Activated CD8-positive, alpha-beta memory T cell treated with anti-CD3 and anti-CD28 coated beads, Interleukin-2, amount 50 U/mL, for 24 hours (primary cell): ENCODE results near the gene RBFOX1.
"Not testable (repeated sequence)": the region's sequence is repeated elsewhere in the genome, so short reads cannot be mapped to it uniquely, and the experiment has no call there.

Experiments
- DNase-seq: peaks from one replicate; pipeline ENCODE4 v3.0.0-alpha.2; 2020; ENCODE audit errors: extremely low read depth

RBFOX1 gene

DNA sequence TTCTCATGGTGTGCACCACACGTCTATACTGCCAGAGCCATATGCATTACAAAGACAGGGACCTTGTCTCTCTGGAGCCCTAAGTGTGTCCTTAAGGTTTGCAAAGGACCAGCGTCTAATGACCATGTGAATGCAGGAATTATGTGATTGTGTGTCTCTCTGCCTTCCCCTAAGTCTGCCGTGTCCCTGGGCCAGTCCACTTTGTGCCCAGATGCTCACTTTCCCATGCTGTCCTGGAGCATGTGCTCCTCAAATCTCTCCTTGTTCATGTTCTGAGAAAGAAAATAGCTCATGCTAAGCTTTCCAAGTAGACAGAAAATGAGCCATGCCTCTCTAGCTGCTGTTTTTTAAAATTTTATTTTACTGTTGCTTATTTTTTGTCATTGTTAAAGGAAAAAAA is 125.5 kb downstream of the RBFOX1 start:
- no peak for DNase-seq

DNA sequence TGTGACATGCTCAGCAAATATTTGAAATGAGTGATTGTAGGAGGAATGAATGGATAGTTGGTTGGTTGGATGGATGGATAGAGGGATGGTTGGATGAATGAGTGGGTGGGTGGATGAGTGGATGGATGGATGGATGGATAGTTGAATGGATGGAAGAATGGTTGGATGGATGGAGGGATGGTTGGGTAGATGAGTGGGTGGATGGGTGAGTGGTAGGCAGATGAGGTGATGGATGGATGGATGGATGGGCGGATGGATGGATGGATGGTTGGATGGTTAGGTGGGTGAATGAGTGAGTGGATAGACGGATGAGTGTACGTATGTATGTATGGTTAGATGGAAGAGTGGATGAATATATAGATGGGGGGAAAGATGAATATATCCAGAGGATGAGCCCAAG is 137.7 kb downstream of the RBFOX1 start:
- DNase-seq: no peak

DNA sequence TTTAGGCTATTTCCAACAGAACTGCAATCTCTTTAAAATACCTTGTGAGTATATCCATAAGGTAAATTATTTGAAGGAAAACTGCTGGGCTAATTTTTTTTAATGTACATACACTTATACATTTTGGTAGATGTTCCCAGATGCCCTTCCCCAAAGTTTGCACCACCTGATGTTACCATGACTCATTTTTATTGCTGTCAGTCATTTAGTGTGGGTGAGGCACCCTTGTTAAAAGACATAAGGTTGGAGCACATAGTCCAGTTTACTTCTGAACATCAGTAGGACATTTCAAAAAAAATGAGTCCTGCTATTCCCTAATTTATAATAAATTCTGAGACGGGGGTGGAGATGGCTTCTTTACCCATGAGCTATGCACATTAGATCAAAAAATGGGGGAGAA is 138.6 kb downstream of the RBFOX1 start:
- no peak for DNase-seq

DNA sequence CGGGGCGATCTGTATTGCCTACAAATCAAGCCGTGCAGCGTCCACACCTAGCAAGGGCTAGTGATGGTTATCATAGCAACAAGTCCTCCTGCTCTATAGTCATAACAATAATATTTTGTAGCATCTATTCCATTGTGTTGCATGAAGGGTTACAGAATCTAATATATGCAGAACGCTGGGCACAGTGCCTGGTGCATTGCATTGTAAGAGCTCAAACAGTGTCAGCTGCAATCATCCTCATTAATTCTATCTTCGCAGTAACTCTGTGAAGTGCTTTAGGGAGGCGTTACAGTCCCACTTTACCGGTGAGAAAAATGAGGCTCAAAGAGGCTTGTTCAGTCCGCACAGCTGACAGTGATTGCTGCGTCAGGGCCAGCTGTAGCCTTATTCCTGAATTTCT is 149.4 kb downstream of the RBFOX1 start:
- DNase-seq: no peak

DNA sequence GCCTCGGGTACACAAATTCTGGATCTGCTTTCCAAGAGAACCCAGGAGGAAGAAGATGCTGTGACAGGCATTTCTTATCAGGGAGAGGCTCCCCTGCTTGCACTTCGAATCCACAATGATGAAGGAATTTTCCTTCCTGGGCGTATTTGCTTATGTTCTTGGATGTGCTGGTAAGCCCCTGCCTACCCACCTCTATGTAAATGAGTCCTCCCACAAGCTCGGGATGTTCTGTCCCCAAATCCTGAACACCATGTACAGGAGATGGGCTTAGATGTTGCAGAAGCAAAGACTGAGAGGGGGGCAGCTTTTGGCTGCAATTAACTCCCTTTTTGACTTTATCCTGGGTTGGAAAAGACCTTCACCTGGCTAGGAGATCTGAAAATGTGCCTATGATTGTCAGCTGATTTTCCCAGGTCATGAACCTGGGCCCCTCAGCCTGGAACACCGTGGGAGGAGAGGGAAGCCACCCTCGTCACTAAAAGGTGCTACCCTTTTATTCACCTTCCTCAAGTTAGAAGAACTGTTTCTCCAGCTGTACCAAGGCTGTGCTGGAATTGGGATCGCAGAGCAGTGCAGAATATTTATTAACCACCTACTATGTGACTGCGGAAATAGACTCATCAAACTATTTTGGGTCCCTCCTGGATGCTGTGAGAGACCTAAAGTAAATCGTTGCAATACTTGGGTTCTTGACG is 150.1 kb downstream of the RBFOX1 start:
- DNase-seq: no peak

DNA sequence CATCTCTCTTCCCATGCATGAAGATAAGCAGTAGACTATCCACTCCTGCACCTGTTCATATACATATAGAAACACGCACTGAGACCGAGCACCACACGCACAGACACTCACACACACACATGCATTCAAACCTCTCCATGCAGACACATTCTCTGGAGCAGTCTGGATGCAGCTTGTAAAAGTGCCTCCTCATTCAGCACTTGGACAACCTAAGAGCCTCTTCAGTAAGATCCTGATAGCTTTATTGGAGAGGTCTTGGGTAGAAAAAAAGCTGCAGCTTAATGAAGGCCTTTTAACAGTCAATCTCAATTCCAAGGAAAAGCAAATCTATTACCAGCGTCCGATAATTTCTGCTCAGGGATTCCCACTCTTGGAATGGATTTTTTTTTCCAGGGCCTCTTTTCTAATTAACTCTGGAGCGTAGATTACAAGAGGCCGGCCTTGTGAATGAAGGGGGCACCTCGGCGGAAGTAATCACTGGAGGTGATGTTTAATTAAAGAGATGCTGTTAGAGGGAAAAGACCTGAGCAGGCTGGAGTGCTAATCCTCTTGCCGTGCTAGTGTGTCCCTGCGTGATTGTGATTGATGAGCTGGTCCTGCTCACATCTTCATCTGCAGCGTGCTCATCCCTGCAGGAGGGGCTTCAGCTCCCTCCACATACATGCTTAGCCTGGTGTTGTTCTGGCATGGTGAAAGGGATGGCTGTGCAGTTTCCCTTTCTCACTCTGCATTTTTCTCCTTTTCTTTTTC is 155.1 kb downstream of the RBFOX1 start:
- DNase-seq: no peak

DNA sequence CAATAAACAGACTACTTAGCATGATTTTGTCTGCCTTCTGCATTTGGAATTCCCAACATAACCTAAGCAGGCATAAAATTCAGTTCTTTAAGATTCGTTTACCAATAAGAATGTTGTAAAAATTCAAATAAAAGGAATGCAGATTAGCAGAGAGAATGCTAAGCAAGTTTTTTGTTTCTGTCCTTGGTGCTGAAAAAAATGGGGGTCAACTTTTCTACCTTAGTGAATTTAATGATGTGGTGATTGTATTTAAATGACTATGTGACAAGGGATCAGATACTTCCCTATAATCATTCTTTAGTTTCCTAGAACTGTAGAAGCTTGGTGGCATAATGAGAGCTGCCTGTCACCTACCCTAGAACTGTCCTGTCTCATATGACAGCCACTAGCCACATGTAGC is 159.5 kb downstream of the RBFOX1 start:
- no peak for DNase-seq

DNA sequence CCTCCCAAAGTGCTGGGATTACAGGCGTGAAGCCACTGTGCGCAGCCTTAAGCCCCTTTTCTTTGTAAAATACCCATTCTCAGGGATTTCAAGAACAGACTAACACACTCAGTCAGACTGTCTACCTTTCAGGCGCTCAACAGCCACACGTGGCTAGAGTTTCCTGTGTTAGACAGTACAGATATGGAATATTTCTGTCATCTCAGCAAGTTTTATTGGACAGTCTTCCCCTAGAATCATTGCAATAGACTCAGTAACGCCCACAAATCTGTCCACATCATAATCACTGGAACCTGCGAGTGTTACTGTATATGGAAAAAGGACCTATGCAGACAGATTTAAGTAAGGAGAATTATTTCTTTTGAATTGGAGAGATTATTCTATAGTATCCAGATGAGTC is 160.5 kb downstream of the RBFOX1 start:
- no peak for DNase-seq

DNA sequence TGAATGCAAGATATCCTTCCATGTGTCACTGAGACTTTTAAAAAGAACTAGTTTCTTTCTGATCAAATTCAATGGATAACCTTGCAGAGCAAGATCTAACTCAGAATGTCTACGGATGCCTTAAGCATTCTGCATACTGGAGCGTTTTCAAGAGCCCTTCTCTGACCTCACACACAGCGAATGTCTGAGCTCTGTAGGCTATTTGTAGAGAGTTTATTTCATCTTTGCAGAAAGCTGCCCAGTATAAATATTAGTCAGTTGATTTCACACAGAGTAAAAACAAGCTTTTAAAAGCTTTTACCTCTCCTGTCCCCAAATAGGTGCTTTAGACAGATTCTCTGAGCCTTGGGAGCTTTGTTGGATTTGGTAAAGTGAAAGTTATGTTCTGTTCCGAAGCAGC is 165.0 kb downstream of the RBFOX1 start:
- DNase-seq: no peak

DNA sequence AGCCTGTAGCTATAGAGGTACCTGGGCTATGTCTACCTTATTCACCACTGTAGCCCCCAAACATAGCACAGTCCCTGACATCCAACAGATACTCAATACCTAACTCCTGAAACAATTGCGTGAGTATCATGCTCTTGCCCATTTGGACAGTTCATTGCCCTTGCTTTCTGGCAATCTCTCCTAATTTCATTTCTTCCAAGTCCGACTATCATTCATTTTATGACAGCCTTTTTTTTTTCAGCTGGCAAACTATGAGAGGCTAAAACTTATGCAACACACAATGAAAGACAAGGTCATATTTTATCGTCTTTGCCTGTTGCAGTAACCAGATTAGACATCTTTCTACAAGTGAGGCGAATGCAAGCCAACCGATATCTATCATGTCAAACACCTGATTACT is 169.2 kb downstream of the RBFOX1 start:
- DNase-seq: no peak

DNA sequence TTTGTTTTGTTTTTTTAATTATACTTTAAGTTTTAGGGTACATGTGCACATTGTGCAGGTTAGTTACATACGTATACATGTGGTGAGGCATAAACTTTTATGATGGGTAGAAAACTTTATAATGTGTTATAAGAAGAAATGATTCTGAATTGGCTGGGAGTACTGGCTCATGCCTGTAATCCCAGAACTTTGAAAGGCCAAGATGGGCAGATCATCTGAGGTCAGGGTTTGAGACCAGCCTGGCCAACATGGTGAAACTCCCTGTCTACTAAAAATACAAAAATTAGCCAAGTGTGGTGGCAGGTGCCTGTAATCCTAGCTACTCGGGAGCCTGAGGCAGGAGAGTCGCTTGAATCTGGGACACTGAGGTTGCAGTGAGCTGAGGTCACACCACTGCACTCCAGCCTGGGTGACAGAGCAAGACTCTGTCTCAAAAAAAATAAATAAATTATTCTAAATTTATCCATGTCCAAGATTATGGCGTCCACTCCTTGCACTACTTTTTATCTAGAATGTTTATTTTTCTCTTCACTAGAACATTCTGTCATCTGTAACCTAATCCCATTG is 170.0 kb downstream of the RBFOX1 start:
- DNase-seq: not testable (repeated sequence)

DNA sequence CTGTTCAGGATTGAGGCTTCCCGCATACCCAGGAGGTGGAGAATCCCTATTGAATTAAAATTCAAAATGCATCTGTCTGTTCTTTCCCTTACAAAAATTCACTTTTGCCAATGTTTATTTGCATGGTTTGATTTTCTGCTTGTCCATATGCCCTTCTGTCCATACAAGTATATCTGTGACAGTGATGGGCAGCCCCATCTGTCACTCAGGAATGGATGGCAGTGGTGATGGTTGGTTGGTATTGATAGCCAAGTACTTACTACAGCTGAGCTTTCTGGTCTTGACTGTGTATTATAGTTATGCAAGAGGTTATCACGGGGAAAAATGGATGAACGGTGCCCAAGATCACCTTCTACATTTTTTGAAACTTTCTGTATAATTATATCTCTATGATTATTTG is 171.0 kb downstream of the RBFOX1 start:
- no peak for DNase-seq

DNA sequence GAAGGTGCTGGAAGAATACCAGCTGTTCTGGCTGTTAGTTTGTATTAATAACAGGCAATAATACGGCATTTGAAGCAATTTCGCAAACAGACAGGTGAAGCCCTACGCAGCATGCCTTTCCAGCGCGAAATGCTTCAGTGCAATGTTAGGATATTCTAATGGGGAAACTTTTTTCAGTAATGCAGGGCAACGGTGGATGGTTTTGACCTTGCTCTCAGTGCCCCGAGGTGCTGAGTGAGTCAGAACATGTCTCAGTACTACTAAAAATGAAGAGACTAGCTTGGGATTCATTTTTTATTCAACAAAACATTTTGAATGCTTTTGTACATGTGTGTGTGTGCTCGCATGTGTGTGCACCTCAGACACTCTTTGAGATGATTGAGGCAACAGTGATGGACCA is 172.2 kb downstream of the RBFOX1 start:
- no peak for DNase-seq

DNA sequence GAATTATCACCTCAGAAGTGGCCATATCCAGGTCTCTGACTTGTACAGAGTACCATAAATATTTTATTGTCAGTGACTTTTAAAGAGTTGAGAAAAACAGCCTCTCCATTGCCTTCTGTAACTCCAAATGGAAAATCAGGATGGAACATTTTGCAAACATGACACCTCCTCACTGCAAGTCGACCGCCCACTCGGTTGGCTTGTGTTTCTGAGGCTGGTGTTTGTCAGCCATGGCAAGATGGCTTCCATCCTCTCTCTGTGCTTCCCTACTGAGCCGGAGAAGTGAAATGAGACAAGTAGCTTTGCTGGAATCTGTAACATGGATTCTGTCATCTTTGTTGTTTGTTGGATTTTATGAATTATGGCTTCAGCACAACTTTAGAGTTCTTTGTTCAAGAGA is 172.8 kb downstream of the RBFOX1 start:
- DNase-seq: no peak

DNA sequence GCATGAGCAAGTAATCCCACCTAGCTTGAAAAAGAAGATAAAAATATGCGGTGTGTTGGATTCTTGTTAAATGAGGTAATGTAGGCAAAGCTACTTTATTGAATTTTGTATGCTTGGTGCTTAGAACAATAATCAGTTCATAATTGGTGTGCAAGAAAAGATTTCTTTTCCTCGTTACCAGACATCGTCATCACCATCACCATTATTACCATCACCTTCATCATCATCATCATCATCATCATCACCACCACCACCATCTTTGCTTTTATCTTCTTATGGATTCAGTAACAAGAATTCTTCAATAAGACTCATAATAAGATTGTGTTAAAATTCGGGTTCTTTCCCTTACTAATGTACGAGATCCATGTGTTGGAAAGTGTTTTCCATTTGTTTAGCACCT is 173.7 kb downstream of the RBFOX1 start:
- DNase-seq: no peak

DNA sequence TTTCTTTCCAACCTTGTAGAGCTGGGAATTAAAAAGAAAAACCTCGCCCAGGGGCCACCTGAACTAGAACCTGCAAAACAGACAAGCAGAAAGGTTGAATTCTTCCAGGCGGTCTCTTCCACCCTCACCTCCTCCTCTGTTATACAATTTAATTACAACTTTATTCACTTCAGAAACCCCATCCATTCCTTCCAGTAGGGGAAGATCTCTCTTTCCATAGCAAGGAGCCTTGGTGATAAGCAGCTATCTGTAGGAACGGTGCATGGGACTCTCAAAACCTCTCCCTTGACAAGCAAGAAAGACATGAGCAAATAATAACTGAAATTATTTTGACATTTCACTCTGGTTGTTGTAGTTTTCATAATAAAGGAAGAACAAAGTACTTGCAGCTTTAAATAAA is 176.0 kb downstream of the RBFOX1 start:
- DNase-seq: no peak

DNA sequence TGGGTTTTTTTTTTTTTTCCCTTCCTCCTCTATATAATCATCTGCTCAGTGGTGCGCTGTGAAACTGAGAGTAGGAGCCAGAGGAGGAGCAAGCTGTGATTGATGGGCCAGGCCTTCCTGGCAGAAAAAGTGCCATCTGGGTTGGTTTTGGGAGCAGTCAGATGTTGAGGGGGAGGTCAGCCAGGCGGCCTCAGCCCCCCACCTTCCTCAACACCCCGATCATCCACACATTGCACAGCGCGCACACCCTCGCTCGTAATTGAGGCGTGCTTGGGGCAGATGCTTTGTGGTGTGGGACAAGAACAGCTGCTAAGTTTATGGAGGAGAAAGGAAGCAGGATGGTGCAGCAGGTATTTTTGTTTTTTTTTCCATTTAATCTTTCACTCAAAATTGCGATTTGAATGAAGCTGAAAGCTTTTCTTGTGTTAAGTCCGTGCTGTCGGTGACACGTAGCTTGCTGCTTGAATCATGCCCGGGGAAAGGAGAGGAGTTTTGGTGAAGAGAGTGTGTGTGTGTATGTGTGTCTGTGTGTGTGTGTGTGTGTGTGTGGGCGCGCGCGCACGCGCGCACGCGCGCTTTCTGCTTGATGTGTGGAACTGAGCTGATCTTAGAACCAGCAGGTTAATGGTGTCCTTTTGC is 177.4 kb downstream of the RBFOX1 start:
- DNase-seq: no peak

DNA sequence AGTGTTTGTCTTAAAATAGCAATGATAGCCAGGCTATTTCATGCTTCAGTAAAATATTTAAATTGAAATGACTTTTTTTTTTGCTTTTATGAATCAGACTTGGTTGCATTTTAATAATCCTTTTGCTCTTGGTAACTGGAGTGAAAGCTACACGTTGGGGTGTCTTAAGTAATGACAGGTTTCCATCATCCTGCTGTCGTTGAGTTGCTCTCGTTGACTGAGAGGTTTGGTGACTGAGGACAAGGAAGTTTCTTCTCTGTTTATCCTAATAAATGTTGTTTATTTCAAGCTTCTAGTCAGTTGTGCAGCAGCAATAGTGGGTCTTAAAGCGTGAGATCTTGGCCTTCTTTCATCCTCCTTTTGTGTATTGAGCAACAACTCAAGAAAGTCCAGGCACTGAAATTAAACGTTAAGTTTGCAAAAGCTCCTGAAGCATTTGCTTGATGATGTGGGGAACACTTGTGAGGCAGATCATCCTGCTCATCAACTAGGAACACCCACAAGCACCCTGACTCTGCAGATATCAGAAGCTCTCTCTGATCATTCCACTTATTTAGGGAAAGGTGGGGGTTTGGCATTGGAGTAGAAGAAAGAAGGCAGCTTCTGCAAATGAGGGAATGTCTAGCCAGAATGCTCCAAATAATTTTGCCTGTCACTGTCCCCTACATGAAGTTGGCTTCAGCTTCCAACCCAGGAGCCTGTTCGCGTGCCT is 179.1 kb downstream of the RBFOX1 start:
- no peak for DNase-seq

DNA sequence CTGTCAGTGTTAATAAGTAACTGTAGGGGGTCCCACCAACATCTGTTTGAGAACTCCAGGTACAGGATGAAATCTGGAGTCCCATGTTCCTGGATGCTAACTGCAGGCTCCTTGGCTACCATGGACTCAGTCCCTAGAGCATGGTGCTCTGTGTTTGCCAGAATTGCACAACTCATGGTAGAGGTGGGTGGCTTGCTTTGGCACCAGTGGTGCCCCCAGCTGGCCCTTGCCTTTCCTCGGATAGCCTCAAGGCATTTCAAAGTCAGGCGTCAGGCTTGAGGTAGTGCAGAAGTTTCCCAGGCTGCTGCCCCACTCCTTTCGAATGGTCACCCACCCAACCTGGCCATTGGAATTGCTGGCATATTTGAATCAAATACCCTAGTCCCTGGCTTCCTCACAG is 179.9 kb downstream of the RBFOX1 start:
- no peak for DNase-seq

DNA sequence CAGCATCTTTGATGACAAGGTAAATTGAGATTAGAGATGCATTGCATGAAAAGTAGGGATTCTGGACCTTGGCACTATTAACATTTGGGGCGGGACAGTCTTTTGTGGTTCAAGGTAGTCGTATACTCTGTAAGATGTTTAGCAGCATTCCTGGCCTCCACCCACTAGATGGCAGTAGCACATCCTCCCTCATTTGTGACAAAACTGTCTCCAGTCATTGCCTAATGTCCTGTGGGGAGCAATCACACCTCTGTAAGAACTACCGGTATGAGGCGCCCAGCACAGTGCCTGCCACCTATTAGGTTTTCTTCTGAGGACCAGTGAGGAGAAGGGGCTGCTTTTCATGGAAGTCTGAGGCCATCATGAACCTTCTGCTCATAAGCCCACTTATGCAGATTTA is 180.8 kb downstream of the RBFOX1 start:
- DNase-seq: no peak

DNA sequence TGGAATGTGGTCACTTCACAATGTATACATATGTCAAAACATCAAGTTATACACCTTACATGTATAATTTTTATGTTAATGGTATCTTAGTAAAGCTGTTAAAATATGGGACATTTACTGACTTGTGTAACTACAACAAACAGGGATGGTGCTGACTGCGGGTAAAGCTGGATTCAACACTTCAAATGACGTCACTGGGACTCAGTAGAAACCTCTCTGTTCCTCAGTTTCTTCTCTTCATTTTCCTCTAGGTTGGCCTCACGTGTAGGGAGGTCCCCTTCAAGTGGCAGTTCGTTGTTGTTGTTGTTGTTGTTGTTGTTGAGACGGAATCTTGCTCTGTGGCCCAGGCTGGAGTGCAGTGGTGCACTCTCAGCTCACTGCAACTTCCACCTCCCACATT is 182.9 kb downstream of the RBFOX1 start:
- no peak for DNase-seq

DNA sequence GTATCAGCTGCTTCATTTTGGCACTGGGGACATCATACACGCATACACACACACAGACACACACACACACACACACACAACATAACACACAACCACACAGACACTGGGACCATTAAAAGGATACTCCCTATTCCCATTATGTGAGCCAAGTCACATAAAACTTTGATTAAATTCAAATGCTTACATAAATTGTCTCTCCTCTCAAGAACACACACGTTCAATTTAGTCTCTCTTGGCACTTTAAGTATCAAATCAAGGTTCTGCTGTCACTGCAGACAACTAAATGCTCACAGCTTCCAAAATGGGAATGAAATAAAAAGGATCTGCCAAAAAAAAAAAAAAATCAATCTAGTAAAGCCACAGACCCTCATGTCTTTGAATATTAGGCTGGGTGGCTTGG is 184.9 kb downstream of the RBFOX1 start:
- DNase-seq: no peak
